A549 (cell line): Measurements from ENCODE around the gene ABHD12.
"Not testable (repeated sequence)": the region's sequence is repeated elsewhere in the genome, so short reads cannot be mapped to it uniquely, and the experiment has no call there.

Experiments
- CHD2 ChIP-seq: fragments of 150-350 bp; IDR thresholded peaks from 2 replicates; pipeline ENCODE4 v1.6.1; 2014; ENCODE audit warnings: low read length; ENCODE audit not compliant: partially characterized antibody
- EHMT2 ChIP-seq: fragments of 200-600 bp; sonication (generic); IDR thresholded peaks from 2 replicates; pipeline ENCODE4 v1.6.1; 2016; ENCODE audit warnings: antibody characterized with exemption, low read depth, mild to moderate bottlenecking, moderate library complexity
- EP300 ChIP-seq, 2 experiments: fragments of >200 bp; sonication (Bioruptor Twin); formaldehyde crosslinking; IDR thresholded peaks; 2 replicates in 1 of 2; 3 replicates in 1 of 2; pipeline ENCODE4 v1.6.1; 2016 to 2017
- ESRRA ChIP-seq: fragments of 150-350 bp; IDR thresholded peaks from 2 replicates; pipeline ENCODE4 v1.6.1; 2014; ENCODE audit warnings: mild to moderate bottlenecking, low read length, borderline replicate concordance
- MAFK ChIP-seq: fragments of 450-650 bp; IDR thresholded peaks from 2 replicates; pipeline ENCODE4 v1.6.1; 2014; ENCODE audit not compliant: partially characterized antibody
- POLR2A ChIP-seq: IDR thresholded peaks from 2 replicates; pipeline ENCODE4 v1.6.1; 2012; ENCODE audit warnings: mild to moderate bottlenecking, low read length
- RAD21 ChIP-seq, 2 experiments: fragments of >200 bp in 1 of 2; sonication (Bioruptor Twin) in 1 of 2; formaldehyde crosslinking in 1 of 2; IDR thresholded peaks in 1 of 2; conservative IDR thresholded peaks in 1 of 2; 2 replicates in 1 of 2; 3 replicates in 1 of 2; pipeline ENCODE4 v1.6.1; 2012 to 2018; ENCODE audit warnings: inconsistent platforms in 1 of 2
- RFX5 ChIP-seq: fragments of 450-650 bp; IDR thresholded peaks from 2 replicates; pipeline ENCODE4 v1.7.1; 2014; ENCODE audit warnings: antibody characterized with exemption, mild to moderate bottlenecking, moderate library complexity
- ZSCAN20 ChIP-seq: fragments of 250-450 bp; sonication (Bioruptor Pico); IDR thresholded peaks from 2 replicates; pipeline ENCODE4 v1.8.0; 2022; ENCODE audit warnings: mild to moderate bottlenecking, moderate library complexity
- TF ChIP-seq, protein P1 (sequence below): fragments of >200 bp; sonication (Bioruptor Twin); formaldehyde crosslinking; IDR thresholded peaks from 3 replicates; pipeline ENCODE4 v1.5.1; 2016

GRCh38 chr20:25312716-25313115 lies 77.9 kb downstream of the ABHD12 start:
- TF ChIP-seq MAFK; RFX5; POLR2A; RAD21 (conservative IDR thresholded peaks at IDR 0.05 in 1 of 2, IDR thresholded peaks at IDR 0.05 in 1 of 2); CHD2; EHMT2; ZSCAN20 (CRISPR knock-in tag); ESRRA; EP300 (IDR thresholded peaks at IDR 0.05): not testable (repeated sequence)
- TF ChIP-seq, protein P1, sequence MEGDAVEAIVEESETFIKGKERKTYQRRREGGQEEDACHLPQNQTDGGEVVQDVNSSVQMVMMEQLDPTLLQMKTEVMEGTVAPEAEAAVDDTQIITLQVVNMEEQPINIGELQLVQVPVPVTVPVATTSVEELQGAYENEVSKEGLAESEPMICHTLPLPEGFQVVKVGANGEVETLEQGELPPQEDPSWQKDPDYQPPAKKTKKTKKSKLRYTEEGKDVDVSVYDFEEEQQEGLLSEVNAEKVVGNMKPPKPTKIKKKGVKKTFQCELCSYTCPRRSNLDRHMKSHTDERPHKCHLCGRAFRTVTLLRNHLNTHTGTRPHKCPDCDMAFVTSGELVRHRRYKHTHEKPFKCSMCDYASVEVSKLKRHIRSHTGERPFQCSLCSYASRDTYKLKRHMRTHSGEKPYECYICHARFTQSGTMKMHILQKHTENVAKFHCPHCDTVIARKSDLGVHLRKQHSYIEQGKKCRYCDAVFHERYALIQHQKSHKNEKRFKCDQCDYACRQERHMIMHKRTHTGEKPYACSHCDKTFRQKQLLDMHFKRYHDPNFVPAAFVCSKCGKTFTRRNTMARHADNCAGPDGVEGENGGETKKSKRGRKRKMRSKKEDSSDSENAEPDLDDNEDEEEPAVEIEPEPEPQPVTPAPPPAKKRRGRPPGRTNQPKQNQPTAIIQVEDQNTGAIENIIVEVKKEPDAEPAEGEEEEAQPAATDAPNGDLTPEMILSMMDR: not testable (repeated sequence)
